PC-3 (cell line): ENCODE data around the gene EAF1. TPM values are rescaled to one million over a fixed set of nuclear protein-coding genes. Genes with fewer than 3 reads are reported as not detected.
"Not testable (repeated sequence)": the region's sequence is repeated elsewhere in the genome, so short reads cannot be mapped to it uniquely, and the experiment has no call there.

ENCODE experiments used
- ATAC-seq: fragments of 200-7000 bp; cut with Tn5 transposase; 2 replicates; pipeline ENCODE4 v1.9.1; 2020; ENCODE audit warnings: mild to moderate bottlenecking, moderate library complexity
- BruUV-seq: library from RNA; stranded (reverse); fragments of 400-500 nt; replicated peaks from 2 replicates; lab custom pipeline; 2021; lab: Mats Ljungman, UMichigan
- CTCF ChIA-PET: fragments of 300-600 bp; sonication (Branson Sonifier 250); formaldehyde crosslinking; loops from one replicate; lab custom pipeline; 2022; ENCODE audit warnings: antibody characterized with exemption; lab: Charles Lee
- POLR2A ChIA-PET: fragments of 300-600 bp; sonication (Branson Sonifier 250); formaldehyde crosslinking; loops from one replicate; lab custom pipeline; 2022; ENCODE audit warnings: antibody characterized with exemption; ENCODE audit not compliant: unreplicated experiment; lab: Charles Lee
- DNase-seq: peaks from one replicate; pipeline ENCODE4 v3.0.0-alpha.2; 2015
- H2AFZ ChIP-seq: fragments of 300-600 bp; sonication (generic); 2 replicates; pipeline ENCODE4 v1.6.0; 2016; ENCODE audit warnings: antibody characterized with exemption, low read length
- H3F3A ChIP-seq: fragments of 300-600 bp; sonication (generic); one replicate; pipeline ENCODE4 v1.6.0; 2017; ENCODE audit warnings: antibody characterized with exemption, low read length, control low read depth, mild to moderate bottlenecking; ENCODE audit not compliant: unreplicated experiment
- H3K27ac ChIP-seq: fragments of 300-600 bp; sonication (generic); 2 replicates; pipeline ENCODE4 v1.5.1; 2016; ENCODE audit warnings: mild to moderate bottlenecking, low read length
- H3K27me3 ChIP-seq: fragments of 300-600 bp; sonication (generic); 2 replicates; pipeline ENCODE4 v1.6.1; 2016; ENCODE audit warnings: low read length, mixed read lengths
- H3K36me3 ChIP-seq: fragments of 300-600 bp; sonication (generic); 2 replicates; pipeline ENCODE4 v1.6.1; 2016; ENCODE audit warnings: low read depth, mixed run types, low read length, mixed read lengths
- H3K4me1 ChIP-seq: fragments of 300-600 bp; sonication (generic); 2 replicates; pipeline ENCODE4 v1.5.1; 2016; ENCODE audit warnings: low read length; ENCODE audit not compliant: insufficient read depth
- H3K4me2 ChIP-seq: fragments of 300-600 bp; sonication (generic); 2 replicates; pipeline ENCODE4 v1.6.0; 2016; ENCODE audit warnings: low read length
- H3K4me3 ChIP-seq: fragments of 300-600 bp; sonication (generic); 2 replicates; pipeline ENCODE4 v1.5.1; 2016; ENCODE audit warnings: mild to moderate bottlenecking, low read length, mixed read lengths
- H3K79me2 ChIP-seq: fragments of 300-600 bp; sonication (generic); 2 replicates; pipeline ENCODE4 v1.6.1; 2017; ENCODE audit warnings: low read length, mixed read lengths
- H3K9ac ChIP-seq: fragments of 300-600 bp; sonication (generic); 2 replicates; pipeline ENCODE4 v1.6.0; 2016; ENCODE audit warnings: mild to moderate bottlenecking, low read length
- H3K9me2 ChIP-seq: fragments of 300-600 bp; sonication (generic); replicated peaks from 2 replicates; pipeline ENCODE4 v1.6.1; 2016; ENCODE audit warnings: mixed run types, low read length, mixed read lengths
- H3K9me3 ChIP-seq: fragments of 300-600 bp; sonication (generic); 2 replicates; pipeline ENCODE4 v1.6.1; 2016; ENCODE audit warnings: low read length, mixed read lengths
- H4K20me1 ChIP-seq: fragments of 300-600 bp; sonication (generic); 2 replicates; pipeline ENCODE4 v1.6.1; 2016; ENCODE audit warnings: low read length, mixed read lengths
- EZH2 ChIP-seq: fragments of 300-600 bp; sonication (generic); IDR thresholded peaks from one replicate; pipeline ENCODE4 v1.6.1; 2017; ENCODE audit warnings: antibody characterized with exemption, mild to moderate bottlenecking, low read length; ENCODE audit not compliant: unreplicated experiment
- EZH2phosphoT487 ChIP-seq: fragments of 300-600 bp; sonication (generic); IDR thresholded peaks from 2 replicates; pipeline ENCODE4 v1.6.1; 2018; ENCODE audit warnings: mild to moderate bottlenecking, antibody characterized with exemption, low read length, borderline replicate concordance
- intact Hi-C: fragments of 100-400 bp; cut with micrococcal nuclease; formaldehyde crosslinking; loops from 2 replicates; pipeline ENCODE4 v1.9.0; 2023
- total RNA-seq: library from RNA; depleted of rRNA; stranded (reverse); fragments of >200 nt; gene quantifications from 2 replicates; pipeline ENCODE4 v1.2.3, GENCODE V29; 2014
- TF ChIP-seq, protein P1 (sequence below): fragments of 300-600 bp; sonication (generic); conservative IDR thresholded peaks from 2 replicates; pipeline ENCODE4 v1.5.1; 2017; ENCODE audit warnings: antibody characterized with exemption, low read depth, mild to moderate bottlenecking, low read length

Gene EAF1
- total RNA-seq, 1 experiment from 2014 or later = 35.3 TPM

DNA sequence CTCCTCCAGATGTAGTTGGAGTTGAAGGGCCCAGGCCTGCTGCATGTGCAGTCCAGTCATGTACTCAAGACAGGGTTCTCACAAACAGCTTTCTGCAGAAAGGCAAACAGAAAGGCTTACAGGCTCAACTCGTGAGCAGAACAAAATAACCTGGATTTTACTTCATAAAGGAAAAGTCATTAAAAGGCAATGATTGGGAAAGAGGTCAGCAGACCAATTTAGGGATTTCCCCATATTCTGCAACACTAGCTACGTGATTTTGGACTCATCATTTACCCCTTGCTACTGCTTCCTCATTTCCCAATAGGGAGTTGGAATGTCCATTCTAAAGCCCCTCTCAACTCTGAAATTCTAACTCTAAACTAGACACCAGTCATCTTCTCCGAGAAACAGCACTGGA, 18.2 kb upstream of the EAF1 start:
- ATAC-seq (no peak), DNase-seq (no peak)
- H3K9ac ChIP-seq = no peak overlapping the region
- TF ChIP-seq, protein P1, sequence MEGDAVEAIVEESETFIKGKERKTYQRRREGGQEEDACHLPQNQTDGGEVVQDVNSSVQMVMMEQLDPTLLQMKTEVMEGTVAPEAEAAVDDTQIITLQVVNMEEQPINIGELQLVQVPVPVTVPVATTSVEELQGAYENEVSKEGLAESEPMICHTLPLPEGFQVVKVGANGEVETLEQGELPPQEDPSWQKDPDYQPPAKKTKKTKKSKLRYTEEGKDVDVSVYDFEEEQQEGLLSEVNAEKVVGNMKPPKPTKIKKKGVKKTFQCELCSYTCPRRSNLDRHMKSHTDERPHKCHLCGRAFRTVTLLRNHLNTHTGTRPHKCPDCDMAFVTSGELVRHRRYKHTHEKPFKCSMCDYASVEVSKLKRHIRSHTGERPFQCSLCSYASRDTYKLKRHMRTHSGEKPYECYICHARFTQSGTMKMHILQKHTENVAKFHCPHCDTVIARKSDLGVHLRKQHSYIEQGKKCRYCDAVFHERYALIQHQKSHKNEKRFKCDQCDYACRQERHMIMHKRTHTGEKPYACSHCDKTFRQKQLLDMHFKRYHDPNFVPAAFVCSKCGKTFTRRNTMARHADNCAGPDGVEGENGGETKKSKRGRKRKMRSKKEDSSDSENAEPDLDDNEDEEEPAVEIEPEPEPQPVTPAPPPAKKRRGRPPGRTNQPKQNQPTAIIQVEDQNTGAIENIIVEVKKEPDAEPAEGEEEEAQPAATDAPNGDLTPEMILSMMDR = no peak
- no peak for TF ChIP-seq EZH2
- no peak for TF ChIP-seq EZH2phosphoT487
- H3K4me2 ChIP-seq = no peak overlapping the region
- peaks cover 13% of the 10 kb centered on the region; the same call in 1 of the 2 replicates for H3K36me3 ChIP-seq
- H3F3A ChIP-seq = no peaks in the 10 kb centered on the region
- 0 out of 2 replicates have a peak, but pooled peaks cover under 1% of the 10 kb centered on the region for H3K4me1 ChIP-seq
- H3K4me3 ChIP-seq = no peak overlapping the region
- H3K79me2 ChIP-seq = no peaks in the 10 kb centered on the region
- intact Hi-C loops = loop anchor here (5.0 kb wide), 1 partner anchor 302 kb away; no protein-coding TSS in a partner anchor
- ChIA-PET POLR2A (no interaction called here), CTCF (no interaction called here)
- H3K9me2 ChIP-seq = no peaks in the 10 kb centered on the region
- BruUV-seq = no TSS peak
- no peaks in the 10 kb centered on the region for H4K20me1 ChIP-seq
- no peaks in the 10 kb centered on the region for H3K27me3 ChIP-seq
- no peak overlapping the region for H2AFZ ChIP-seq
- H3K27ac ChIP-seq = no peak overlapping the region
- H3K9me3 ChIP-seq = no peaks in the 10 kb centered on the region

DNA sequence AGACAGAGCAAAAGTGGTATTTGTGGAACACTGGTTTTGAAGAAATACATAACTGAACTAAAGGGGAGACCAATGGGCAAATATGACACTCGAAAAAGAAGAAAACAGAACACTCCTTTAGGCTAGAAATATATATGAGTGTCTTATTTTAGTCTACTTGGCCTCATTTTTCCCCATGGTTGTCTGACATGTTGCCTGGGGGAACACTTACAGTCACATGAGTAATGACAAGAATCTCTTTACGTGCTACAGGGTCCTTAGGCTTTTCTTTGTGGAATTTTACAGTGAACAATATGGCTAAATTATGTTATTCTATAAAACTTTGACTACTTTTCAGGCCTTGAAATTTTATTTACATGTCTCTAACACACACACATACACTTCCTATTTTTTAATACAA, 17.6 kb upstream of the EAF1 start:
- ChIA-PET CTCF (no interaction called here), POLR2A (no interaction called here)
- H3K79me2 ChIP-seq = no peaks in the 10 kb centered on the region
- no peak overlapping the region for H3K9ac ChIP-seq
- no peak for TF ChIP-seq EZH2
- TF ChIP-seq, protein P1 = no peak
- TF ChIP-seq EZH2phosphoT487 = no peak
- H3K36me3 ChIP-seq = peaks cover 18% of the 10 kb centered on the region; the same call in 1 of the 2 replicates
- ATAC-seq (no peak), DNase-seq (no peak)
- H4K20me1 ChIP-seq = no peaks in the 10 kb centered on the region
- intact Hi-C loops = loop anchor here (5.0 kb wide), 1 partner anchor 302 kb away; no protein-coding TSS in a partner anchor
- no peaks in the 10 kb centered on the region for H3K27me3 ChIP-seq
- H3K27ac ChIP-seq = no peak overlapping the region
- H3K4me2 ChIP-seq = no peak overlapping the region
- no peaks in the 10 kb centered on the region for H3K9me3 ChIP-seq
- no TSS peak for BruUV-seq
- no peak overlapping the region for H3K4me3 ChIP-seq
- H3K4me1 ChIP-seq = no peaks in the 10 kb centered on the region
- H3K9me2 ChIP-seq = no peaks in the 10 kb centered on the region
- H3F3A ChIP-seq = no peaks in the 10 kb centered on the region
- no peak overlapping the region for H2AFZ ChIP-seq

DNA sequence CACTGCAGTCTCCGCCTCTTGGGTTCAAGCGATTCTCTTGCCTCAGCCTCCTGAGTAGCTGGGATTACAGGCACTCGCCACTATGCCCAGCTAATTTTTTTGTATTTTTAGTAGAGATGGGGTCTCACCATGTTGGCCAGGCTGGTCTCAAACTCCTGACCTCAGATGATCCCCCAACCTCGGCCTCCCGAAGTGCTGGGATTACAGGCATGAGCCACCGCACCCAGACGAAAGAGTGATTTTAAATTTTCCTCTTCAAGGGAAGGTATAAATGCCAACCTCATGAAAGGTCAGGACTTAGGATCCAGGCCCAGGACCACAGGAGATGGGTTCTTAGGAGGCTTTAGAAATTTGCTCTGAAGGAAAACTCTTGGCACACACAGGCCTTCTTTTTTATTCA, 16.4 kb upstream of the EAF1 start:
- H4K20me1 ChIP-seq, H3K9ac ChIP-seq, H3K27ac ChIP-seq, H3K4me3 ChIP-seq, H3K79me2 ChIP-seq, DNase-seq, H2AFZ ChIP-seq, CTCF ChIA-PET, H3K27me3 ChIP-seq, H3K4me2 ChIP-seq, H3K9me3 ChIP-seq, H3K4me1 ChIP-seq, POLR2A ChIA-PET, BruUV-seq, ATAC-seq, intact Hi-C loops, H3F3A ChIP-seq, H3K9me2 ChIP-seq: not testable (repeated sequence)
- H3K36me3 ChIP-seq = peaks cover 29% of the 10 kb centered on the region
